Esophagus muscularis mucosa (tissue), 4 donors: ENCODE data around the gene TTBK1. TPM values are rescaled to one million over a fixed set of nuclear protein-coding genes. Genes with fewer than 3 reads are reported as not detected.
A peak's percentile ranks its signal among the peaks of the same experiment; 100 is the strongest.

Experiments used
- DNase-seq: peaks from one replicate; pipeline ENCODE4 v3.0.0-alpha.2; 2017; ENCODE audit errors: extremely low spot score
- H3K27ac ChIP-seq, 4 donors: fragments of 200-600 bp; sonication (generic); replicated peaks in 1 of 4; 1 replicate in 3 of 4; 2 replicates in 1 of 4; pipeline ENCODE4 v1.5.1; 2016 to 2019; ENCODE audit warnings: mild to moderate bottlenecking in 1 of 4
- H3K27me3 ChIP-seq, 4 donors: fragments of 200-600 bp; sonication (generic); one replicate each; pipeline versions ENCODE4 v1.5.1 to v1.6.0; 2016 to 2019
- H3K36me3 ChIP-seq, 4 donors: fragments of 200-600 bp; sonication (generic); one replicate each; pipeline ENCODE4 v1.5.1; 2016 to 2019
- H3K4me1 ChIP-seq, 4 donors: fragments of 200-600 bp; sonication (generic); one replicate each; pipeline ENCODE4 v1.5.1; 2016 to 2019
- H3K4me3 ChIP-seq, 4 donors: fragments of 200-600 bp; sonication (generic); 1 replicate in 2 of 4; 2 replicates in 2 of 4; pipeline ENCODE4 v1.5.1; 2016 to 2019; ENCODE audit warnings: mild to moderate bottlenecking in 4 of 4, moderate library complexity in 1 of 4
- H3K9me3 ChIP-seq, 4 donors: fragments of 200-600 bp; sonication (generic); 1 replicate in 3 of 4; 2 replicates in 1 of 4; pipeline ENCODE4 v1.5.1; 2016 to 2019
- EP300 ChIP-seq: sonication (generic); formaldehyde crosslinking; IDR thresholded peaks from one replicate; pipeline ENCODE4 v1.6.1; 2017; ENCODE audit warnings: antibody characterized with exemption
- POLR2A ChIP-seq: fragments of 450-650 bp; IDR thresholded peaks from one replicate; pipeline ENCODE4 v1.6.1; 2017; ENCODE audit warnings: antibody characterized with exemption, moderate library complexity, mild to moderate bottlenecking, low read depth
- POLR2AphosphoS5 ChIP-seq, 2 donors: sonication (generic); formaldehyde crosslinking; IDR thresholded peaks; one replicate each; pipeline ENCODE4 v1.6.1; 2017; ENCODE audit warnings: antibody characterized with exemption in 2 of 2
- WGBS: methylation state at CpG from one replicate; pipeline ENCODE4 v1.1.5; 2018; 5-methylcytosine and 5-hydroxymethylcytosine counted together
- intact Hi-C: fragments of 100-400 bp; cut with DNase I; formaldehyde crosslinking; loops from one replicate; pipeline ENCODE4 v1.15.1; 2023
- total RNA-seq, 4 donors: library from RNA; depleted of rRNA; stranded (reverse); fragments of >200 nt; gene quantifications; one replicate each; pipeline versions ENCODE4 v1.1.0 to v1.2.1, GENCODE V29; 2016
- TF ChIP-seq, protein P1 (sequence below), 3 experiments: fragments of 200-600 bp in 2 of 3; fragments of 450-650 bp in 1 of 3; sonication (generic) in 2 of 3; IDR thresholded peaks; one replicate each; pipeline ENCODE4 v1.5.1; 2017 to 2019; ENCODE audit warnings: antibody characterized with exemption in 3 of 3, mild to moderate bottlenecking in 2 of 3, moderate library complexity in 1 of 3

Gene TTBK1
- total RNA-seq, 4 donors from 2014 or later, result under 0.01 to 0.29 (median 0.03) TPM

DNA sequence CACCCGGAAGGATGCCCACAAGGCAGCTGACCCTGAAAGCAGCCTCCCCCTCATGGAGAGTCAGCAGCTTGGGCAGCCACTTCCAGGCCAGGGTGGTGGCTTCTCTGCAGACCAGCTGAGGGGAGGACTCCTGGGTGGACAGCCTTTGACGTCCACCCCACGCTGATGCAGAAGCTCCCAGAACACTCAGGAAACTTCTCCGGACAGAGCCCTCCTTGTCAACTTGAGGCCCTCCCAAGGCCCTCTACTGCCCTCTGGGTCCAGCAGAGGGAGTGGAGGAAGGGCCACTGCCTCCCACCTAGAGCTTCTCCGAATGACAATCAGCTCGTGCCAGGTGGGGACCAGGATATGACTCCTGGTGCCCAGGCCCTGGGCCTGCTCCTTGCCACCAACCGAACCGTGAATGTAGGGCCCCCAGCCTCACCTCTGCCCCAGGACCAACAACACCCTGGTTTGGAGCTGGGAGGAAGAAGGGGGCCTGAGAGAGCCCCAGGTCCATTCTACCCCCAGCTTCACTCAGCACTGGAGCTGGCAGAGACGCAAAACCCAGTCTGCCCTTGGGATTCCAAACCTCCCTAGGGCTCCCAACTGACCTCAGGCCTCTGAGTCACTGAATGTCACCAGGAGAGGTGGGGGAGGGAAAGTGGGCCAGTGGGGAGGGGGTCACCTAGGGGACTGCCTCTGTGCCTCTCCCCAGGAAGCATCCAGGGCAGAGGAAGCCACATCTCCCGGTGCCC is 43.9 kb downstream of the TTBK1 start:
- TF ChIP-seq POLR2AphosphoS5 (IDR thresholded peaks at IDR 0.05) (peak in 1 of 2 donors; percentile 18), EP300 (no peak)
- TF ChIP-seq, protein P1, sequence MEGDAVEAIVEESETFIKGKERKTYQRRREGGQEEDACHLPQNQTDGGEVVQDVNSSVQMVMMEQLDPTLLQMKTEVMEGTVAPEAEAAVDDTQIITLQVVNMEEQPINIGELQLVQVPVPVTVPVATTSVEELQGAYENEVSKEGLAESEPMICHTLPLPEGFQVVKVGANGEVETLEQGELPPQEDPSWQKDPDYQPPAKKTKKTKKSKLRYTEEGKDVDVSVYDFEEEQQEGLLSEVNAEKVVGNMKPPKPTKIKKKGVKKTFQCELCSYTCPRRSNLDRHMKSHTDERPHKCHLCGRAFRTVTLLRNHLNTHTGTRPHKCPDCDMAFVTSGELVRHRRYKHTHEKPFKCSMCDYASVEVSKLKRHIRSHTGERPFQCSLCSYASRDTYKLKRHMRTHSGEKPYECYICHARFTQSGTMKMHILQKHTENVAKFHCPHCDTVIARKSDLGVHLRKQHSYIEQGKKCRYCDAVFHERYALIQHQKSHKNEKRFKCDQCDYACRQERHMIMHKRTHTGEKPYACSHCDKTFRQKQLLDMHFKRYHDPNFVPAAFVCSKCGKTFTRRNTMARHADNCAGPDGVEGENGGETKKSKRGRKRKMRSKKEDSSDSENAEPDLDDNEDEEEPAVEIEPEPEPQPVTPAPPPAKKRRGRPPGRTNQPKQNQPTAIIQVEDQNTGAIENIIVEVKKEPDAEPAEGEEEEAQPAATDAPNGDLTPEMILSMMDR (IDR thresholded peaks at IDR 0.05), result peak; percentile 19 to 38 (median 24)
- WGBS, result 51% methylated on average over 6 of the region's 10 CpGs

GRCh38 chr6:43287717-43288679 is 44.7 kb downstream of the TTBK1 start:
- Histone ChIP-seq H3K9me3 (no peaks in the 10 kb centered on the region), H3K27ac (no peak overlapping the region), H3K36me3 (no peaks in the 10 kb centered on the region), H3K4me3 (no peak overlapping the region), H3K4me1 (peaks cover 0 to 10% (median 9%) of the 10 kb centered on the region in 4 donors), H3K27me3 (peaks cover 0 to 33% (median 0%) of the 10 kb centered on the region in 4 donors)
- intact Hi-C loops, result no loop called here
- TF ChIP-seq, protein P1 (IDR thresholded peaks at IDR 0.05), result no peak
- DNase-seq, result no peak
- WGBS, result 78% methylated on average over 5 of the region's 7 CpGs

More for the DNA sequence above, 43.9 kb downstream of the TTBK1 start:
- Histone ChIP-seq H3K27me3 (peaks cover 0 to 42% (median 0%) of the 10 kb centered on the region in 4 donors), H3K27ac (no peak overlapping the region), H3K9me3 (no peaks in the 10 kb centered on the region), H3K36me3 (no peaks in the 10 kb centered on the region), H3K4me1 (peaks cover 0 to 10% (median 9%) of the 10 kb centered on the region in 4 donors), H3K4me3 (no peak overlapping the region)
- DNase-seq, result no peak
- intact Hi-C loops, result no loop called here

GRCh38 chr6:43290339-43290904 is 47.1 kb downstream of the TTBK1 start:
- 68% methylated on average over 3 of the region's 3 CpGs for WGBS
- intact Hi-C loops, result no loop called here
- DNase-seq, result no peak
- TF ChIP-seq, protein P1 (IDR thresholded peaks at IDR 0.05), result no peak
- TF ChIP-seq POLR2A (no peak), EP300 (no peak), POLR2AphosphoS5 (IDR thresholded peaks at IDR 0.05) (no peak)
- Histone ChIP-seq H3K4me3 (no peak overlapping the region), H3K9me3 (no peaks in the 10 kb centered on the region), H3K27me3 (peaks cover 0 to 9% (median 0%) of the 10 kb centered on the region in 4 donors), H3K36me3 (no peaks in the 10 kb centered on the region), H3K4me1 (peaks cover 0 to 3% (median 1%) of the 10 kb centered on the region in 4 donors), H3K27ac (no peak overlapping the region)

- WGBS, result 77% methylated on average over 6 of the region's 6 CpGs
- TF ChIP-seq, protein P1 (IDR thresholded peaks at IDR 0.05), result no peak
- TF ChIP-seq POLR2A (no peak), EP300 (no peak), POLR2AphosphoS5 (IDR thresholded peaks at IDR 0.05) (no peak)
- H3K27ac ChIP-seq, result no peak overlapping the region
- intact Hi-C loops, result no loop called here
- no peaks in the 10 kb centered on the region for H3K36me3 ChIP-seq
- H3K4me3 ChIP-seq, result no peak overlapping the region
- H3K9me3 ChIP-seq, result no peaks in the 10 kb centered on the region
- DNase-seq, result no peak
- H3K4me1 ChIP-seq, result no peaks in the 10 kb centered on the region
- peaks cover 0 to 4% (median 0%) of the 10 kb centered on the region in 4 donors for H3K27me3 ChIP-seq
These were observed 47.6 kb downstream of the TTBK1 start for GRCh38 chr6:43290905-43291355.
